Breast epithelium (tissue), 4 donors: ENCODE measurements around the gene NEURL1. TPM values are rescaled to one million over a fixed set of nuclear protein-coding genes. Genes with fewer than 3 reads are reported as not detected.
A peak's percentile ranks its signal among the peaks of the same experiment; 100 is the strongest.

Source experiments
- DNase-seq, 2 donors: peaks; one replicate each; pipeline ENCODE4 v3.0.0-alpha.2; 2019; ENCODE audit warnings: low spot score in 2 of 2
- H3K27ac ChIP-seq, 2 donors: fragments of 200-600 bp; sonication (generic) in 1 of 2; one replicate each; pipeline ENCODE4 v1.5.1; 2016 to 2019; ENCODE audit warnings: mild to moderate bottlenecking in 1 of 2
- H3K27me3 ChIP-seq, 2 donors: fragments of 200-600 bp; sonication (generic) in 1 of 2; one replicate each; pipeline versions ENCODE4 v1.5.1 to v1.6.0; 2017 to 2019; ENCODE audit warnings: control low read depth in 1 of 2, mild to moderate bottlenecking in 1 of 2
- H3K36me3 ChIP-seq: fragments of 200-600 bp; one replicate; pipeline ENCODE4 v1.5.1; 2019
- H3K4me1 ChIP-seq, 2 donors: fragments of 200-600 bp; sonication (generic); one replicate each; pipeline ENCODE4 v1.5.1; 2016 to 2019; ENCODE audit warnings: control low read depth in 1 of 2
- H3K4me3 ChIP-seq, 3 donors: fragments of 200-600 bp; sonication (generic); 1 replicate in 2 of 3; 2 replicates in 1 of 3; pipeline ENCODE4 v1.5.1; 2016 to 2019; ENCODE audit warnings: mild to moderate bottlenecking in 3 of 3, moderate library complexity in 2 of 3
- H3K9me3 ChIP-seq, 2 donors: fragments of 200-600 bp; sonication (generic) in 1 of 2; one replicate each; pipeline ENCODE4 v1.5.1; 2016 to 2019; ENCODE audit warnings: control low read depth in 1 of 2
- CTCF ChIP-seq, 3 donors: fragments of 450-650 bp; IDR thresholded peaks; one replicate each; pipeline ENCODE4 v1.5.1; 2016 to 2017; ENCODE audit warnings: antibody characterized with exemption in 3 of 3, mild to moderate bottlenecking in 3 of 3, moderate library complexity in 3 of 3
- POLR2A ChIP-seq: fragments of 450-650 bp; IDR thresholded peaks from one replicate; pipeline ENCODE4 v1.6.1; 2016; ENCODE audit warnings: antibody characterized with exemption, mild to moderate bottlenecking, moderate library complexity
- POLR2AphosphoS5 ChIP-seq, 3 donors: sonication (generic); formaldehyde crosslinking; IDR thresholded peaks; one replicate each; pipeline ENCODE4 v1.6.1; 2017; ENCODE audit warnings: antibody characterized with exemption in 3 of 3
- intact Hi-C: fragments of 100-400 bp; cut with DNase I; formaldehyde crosslinking; loops from one replicate; pipeline ENCODE4 v1.15.1; 2023; ENCODE audit warnings: low total_unique reads
- total RNA-seq, 3 donors: library from RNA; depleted of rRNA; stranded (reverse); fragments of >200 nt; gene quantifications; one replicate each; pipeline ENCODE4 v1.1.0, GENCODE V29; 2016

NEURL1 gene
- total RNA-seq, 3 donors from 2014 or later, result 0.16 to 1.5 (median 0.33) TPM

- Histone ChIP-seq H3K4me3 (no peak overlapping the region), H3K4me1 (no peaks in the 10 kb centered on the region), H3K27me3 (no peaks in the 10 kb centered on the region), H3K27ac (no peak overlapping the region), H3K36me3 (no peaks in the 10 kb centered on the region), H3K9me3 (no peaks in the 10 kb centered on the region)
- DNase-seq, result no peak
- TF ChIP-seq POLR2AphosphoS5 (IDR thresholded peaks at IDR 0.05), result no peak
- TF ChIP-seq POLR2A, result no peak
- TF ChIP-seq CTCF (IDR thresholded peaks at IDR 0.05), result no peak
- intact Hi-C loops, result no loop called here
Measured at GRCh38 chr10:103469201-103469600, 24.3 kb upstream of the NEURL1 start.

- H3K27ac ChIP-seq, result peak overlapping the region in 1 of 2 donors; percentile 48
Measured at GRCh38 chr10:103470761-103471653, 22.5 kb upstream of the NEURL1 start.

GRCh38 chr10:103472005-103472404 lies 21.5 kb upstream of the NEURL1 start:
- no peaks in the 10 kb centered on the region for H3K4me1 ChIP-seq
- intact Hi-C loops, result no loop called here
- no peaks in the 10 kb centered on the region for H3K27me3 ChIP-seq
- DNase-seq, result no peak
- no peak overlapping the region for H3K4me3 ChIP-seq
- no peak for TF ChIP-seq POLR2AphosphoS5 (IDR thresholded peaks at IDR 0.05)
- TF ChIP-seq CTCF (IDR thresholded peaks at IDR 0.05), result no peak
- TF ChIP-seq POLR2A, result no peak
- no peaks in the 10 kb centered on the region for H3K36me3 ChIP-seq
- H3K9me3 ChIP-seq, result no peaks in the 10 kb centered on the region
- H3K27ac ChIP-seq, result peak overlapping the region in 1 of 2 donors; percentile 48

More at GRCh38 chr10:103470761-103471653, 22.5 kb upstream of the NEURL1 start:
- peak in 1 of 2 donors; percentile 29 for DNase-seq
- no peaks in the 10 kb centered on the region for H3K9me3 ChIP-seq
- no peaks in the 10 kb centered on the region for H3K36me3 ChIP-seq
- H3K4me3 ChIP-seq, result no peak overlapping the region
- no peaks in the 10 kb centered on the region for H3K27me3 ChIP-seq
- no peak for TF ChIP-seq CTCF (IDR thresholded peaks at IDR 0.05)
- TF ChIP-seq POLR2A, result no peak
- TF ChIP-seq POLR2AphosphoS5 (IDR thresholded peaks at IDR 0.05), result no peak
- no peaks in the 10 kb centered on the region for H3K4me1 ChIP-seq
- intact Hi-C loops, result no loop called here

- Histone ChIP-seq H3K4me1 (no peaks in the 10 kb centered on the region), H3K27ac (no peak overlapping the region), H3K9me3 (no peaks in the 10 kb centered on the region), H3K27me3 (no peaks in the 10 kb centered on the region), H3K36me3 (no peaks in the 10 kb centered on the region), H3K4me3 (peak overlapping the region in 1 of 3 donors; percentile 16)
- TF ChIP-seq POLR2A (no peak), POLR2AphosphoS5 (IDR thresholded peaks at IDR 0.05) (no peak), CTCF (IDR thresholded peaks at IDR 0.05) (no peak)
- no peak for DNase-seq
- intact Hi-C loops, result no loop called here
Measured at GRCh38 chr10:103473261-103473671, 20.2 kb upstream of the NEURL1 start.

DNA sequence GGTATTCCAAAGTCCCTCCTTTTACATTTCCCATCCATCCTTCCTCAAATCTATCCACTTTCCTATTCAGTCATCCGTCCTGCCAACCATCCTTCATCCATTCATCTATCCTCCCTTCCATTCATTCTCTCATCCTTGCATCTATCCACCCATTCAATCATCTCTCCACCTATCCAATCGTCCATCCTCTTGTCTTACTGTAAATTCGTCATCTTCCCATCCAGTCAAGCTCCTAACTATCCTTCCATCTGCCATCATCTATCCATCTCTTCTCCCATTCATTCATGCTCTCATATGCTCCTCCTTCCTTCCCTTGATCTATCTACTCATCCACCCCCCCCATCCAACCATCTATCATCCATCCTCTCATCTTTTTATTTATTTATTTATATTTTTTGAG lies 19.4 kb upstream of the NEURL1 start:
- no peaks in the 10 kb centered on the region for H3K27me3 ChIP-seq
- H3K27ac ChIP-seq, result no peak overlapping the region
- TF ChIP-seq CTCF (IDR thresholded peaks at IDR 0.05) (no peak), POLR2A (no peak), POLR2AphosphoS5 (IDR thresholded peaks at IDR 0.05) (no peak)
- H3K4me1 ChIP-seq, result no peaks in the 10 kb centered on the region
- DNase-seq, result no peak
- no peak overlapping the region for H3K4me3 ChIP-seq
- intact Hi-C loops, result no loop called here
- H3K9me3 ChIP-seq, result no peaks in the 10 kb centered on the region
- no peaks in the 10 kb centered on the region for H3K36me3 ChIP-seq
